ENCODE measurements around the gene FILIP1.
"Not testable (repeated sequence)": the region's sequence is repeated elsewhere in the genome, so short reads cannot be mapped to it uniquely, and the experiment has no call there.

Gene FILIP1

DNA sequence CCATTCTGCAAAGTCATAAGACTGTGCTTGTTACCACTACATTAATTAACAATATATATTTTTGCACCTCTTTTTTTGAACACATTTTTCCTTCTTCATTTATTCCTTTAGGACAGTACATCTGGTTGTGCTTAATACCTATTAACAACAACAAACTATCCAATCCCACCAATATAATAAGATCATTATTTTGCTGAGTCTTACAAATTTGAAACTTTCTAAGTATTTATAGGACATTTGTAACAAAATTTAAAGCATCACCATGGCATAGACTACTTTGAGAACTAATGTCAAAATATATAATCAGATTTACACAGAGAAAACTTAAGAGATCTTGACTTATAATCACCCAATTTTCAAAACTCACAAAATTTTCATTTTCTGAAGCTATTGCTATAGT, 47.9 kb downstream of the FILIP1 start:
- DNase-seq, result no peak

DNA sequence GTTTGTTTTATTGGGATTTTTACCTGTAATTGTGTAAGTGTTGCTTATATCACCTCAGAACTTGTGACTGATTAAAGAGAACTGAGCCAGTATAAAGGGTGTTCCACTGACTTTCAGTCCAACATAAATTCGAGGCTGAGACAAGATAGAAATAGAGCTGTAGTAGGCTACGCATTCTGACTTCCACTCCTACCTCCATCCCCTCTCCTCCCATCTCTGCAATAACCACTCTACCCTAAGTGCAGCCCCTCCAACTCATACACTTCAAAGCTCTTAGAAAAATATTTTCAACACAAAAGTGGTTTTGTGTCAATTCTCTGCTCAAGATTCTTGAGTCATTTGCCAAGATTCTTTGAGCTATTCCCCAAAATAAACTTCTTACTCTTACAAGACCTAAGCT, 48.7 kb downstream of the FILIP1 start:
- no peak for DNase-seq

DNA sequence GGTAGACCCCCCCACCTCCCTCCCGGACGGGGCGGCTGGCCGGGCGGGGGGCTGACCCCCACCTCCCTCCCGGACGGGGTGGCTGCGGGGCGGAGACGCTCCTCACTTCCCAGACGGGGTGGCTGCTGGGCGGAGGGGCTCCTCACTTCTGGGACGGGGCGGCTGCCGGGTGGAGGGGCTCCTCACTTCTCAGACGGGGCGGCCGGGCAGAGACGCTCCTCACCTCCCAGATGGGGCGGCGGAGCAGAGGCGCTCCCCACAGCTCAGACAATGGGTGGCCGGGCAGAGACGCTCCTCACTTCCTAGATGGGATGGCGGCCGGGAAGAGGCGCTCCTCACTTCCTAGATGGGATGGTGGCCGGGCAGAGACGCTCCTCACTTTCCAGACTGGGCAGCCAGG, 51.7 kb downstream of the FILIP1 start:
- not testable (repeated sequence) for DNase-seq

DNA sequence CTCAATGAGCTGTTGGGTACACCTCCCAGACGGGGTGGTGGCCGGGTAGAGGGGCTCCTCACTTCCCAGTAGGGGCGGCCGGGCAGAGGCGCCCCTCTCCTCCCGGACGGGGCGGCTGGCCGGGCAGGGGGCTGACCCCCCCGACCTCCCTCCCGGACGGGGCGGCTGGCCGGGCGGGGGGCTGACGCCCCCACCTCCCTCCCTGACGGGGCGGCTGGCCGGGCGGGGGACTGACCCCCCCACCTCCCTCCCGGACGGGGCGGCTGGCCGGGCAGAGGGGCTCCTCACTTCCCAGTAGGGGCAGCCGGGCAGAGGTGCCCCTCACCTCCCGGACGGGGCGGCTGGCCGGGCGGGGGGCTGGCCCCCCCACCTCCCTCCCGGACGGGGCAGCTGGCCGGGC, 52.1 kb downstream of the FILIP1 start:
- not testable (repeated sequence) for DNase-seq

DNA sequence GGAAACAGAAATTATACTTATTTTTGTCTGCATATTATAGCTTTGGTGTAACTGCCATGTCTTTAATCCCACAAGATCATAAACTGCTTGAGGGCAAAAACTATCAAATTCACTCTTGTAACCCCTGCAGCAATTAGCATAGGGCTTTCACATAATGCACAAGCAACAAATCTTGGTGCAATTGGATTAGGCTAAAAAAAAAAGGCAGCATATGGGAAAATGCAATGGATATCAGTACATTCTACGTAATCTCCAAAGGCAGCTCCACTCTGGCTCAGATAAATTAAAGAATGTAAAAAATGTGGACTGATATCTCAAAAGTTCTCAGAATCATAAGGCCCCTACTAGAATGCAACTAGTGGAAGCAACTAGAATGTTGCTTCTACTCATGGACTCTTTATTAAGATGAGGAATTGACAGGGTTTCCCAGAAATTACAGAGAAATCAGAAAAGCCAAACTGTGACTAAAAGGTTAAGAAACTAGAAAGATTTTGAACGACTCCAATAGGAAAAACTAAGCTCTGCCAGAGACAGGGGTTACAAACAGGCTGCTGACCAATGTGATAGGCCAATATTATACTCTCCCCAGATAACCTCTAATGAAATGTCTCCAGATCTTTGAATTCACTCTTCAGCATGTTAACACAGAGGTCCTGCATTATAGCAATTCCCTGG, 55.0 kb downstream of the FILIP1 start:
- no peak for DNase-seq

DNA sequence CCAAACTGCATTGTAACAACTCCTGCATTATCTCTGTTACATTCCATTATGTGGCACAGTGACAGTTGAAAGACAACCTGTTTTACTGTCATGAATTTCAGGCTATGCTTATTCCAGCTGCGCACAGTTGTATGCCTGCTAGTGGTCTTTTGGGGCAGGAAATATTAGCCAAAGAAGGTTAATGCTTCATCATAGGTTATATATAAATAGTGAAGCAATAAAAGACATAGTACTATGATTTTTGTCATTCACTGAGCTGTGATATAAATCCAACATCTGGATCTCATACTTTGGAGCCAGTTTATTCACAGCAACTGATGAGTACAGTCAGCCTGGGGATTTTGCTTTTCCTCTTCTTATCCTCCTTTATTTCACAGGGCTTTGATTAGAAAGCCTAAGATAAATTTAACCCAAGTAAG, 55.6 kb downstream of the FILIP1 start:
- DNase-seq, result no peak

DNA sequence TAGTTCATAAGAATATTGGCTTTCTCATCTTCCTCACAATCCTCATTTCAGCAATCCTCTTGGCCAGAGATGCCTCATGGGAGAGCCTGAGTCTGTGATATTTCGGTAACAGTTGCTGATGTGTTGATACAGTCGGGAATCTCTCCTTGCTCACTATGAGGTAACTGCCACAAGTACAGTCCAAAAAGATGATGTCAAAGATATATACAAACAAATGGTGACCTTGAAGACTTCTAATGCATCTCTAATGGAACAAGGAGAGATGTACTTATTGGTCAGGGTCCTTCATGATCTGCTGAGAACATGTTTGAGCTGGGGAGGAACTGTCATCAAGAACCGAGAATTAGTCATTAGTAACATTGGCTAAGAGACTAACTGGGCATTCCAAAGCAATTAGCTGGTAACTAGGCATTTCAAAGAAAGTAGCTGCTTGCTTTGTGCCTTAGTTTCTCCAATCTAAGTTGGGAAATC, 56.1 kb downstream of the FILIP1 start:
- DNase-seq, result no peak

DNA sequence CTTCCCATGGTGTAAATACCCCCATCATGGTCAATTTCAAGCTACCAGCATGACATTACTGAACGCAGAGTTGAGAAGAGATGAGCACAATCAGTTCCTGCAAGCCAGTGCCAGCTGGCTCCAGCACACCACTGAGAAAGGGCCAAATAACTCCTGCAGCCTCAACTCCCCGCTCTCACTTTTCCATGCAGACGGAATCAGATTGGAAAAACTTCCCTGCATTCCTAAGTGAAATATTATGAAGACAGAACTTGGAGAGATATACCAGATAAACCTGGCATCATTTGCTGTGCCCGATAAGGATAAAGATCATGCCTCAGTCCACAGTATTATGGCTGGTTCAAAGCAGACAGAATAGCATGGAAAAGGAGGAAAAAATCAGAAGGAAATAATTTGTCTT, 56.7 kb downstream of the FILIP1 start:
- DNase-seq, result no peak

DNA sequence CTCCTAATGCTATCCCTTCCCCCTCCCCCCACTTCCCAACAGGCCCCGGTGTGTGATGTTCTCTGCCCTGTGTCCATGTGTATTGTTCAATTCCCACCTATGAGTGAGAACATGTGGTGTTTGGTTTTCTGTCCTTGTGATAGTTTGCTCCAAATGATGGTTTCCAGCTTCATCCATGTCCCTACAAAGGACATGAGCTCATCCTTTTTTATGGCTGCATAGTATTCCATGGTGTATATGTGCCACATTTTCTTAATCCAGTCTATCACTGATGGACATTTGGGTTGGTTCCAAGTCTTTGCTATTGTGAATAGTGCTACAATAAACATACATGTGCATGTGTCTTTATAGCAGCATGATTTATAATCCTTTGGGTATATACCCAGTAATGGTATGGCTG, 60.8 kb downstream of the FILIP1 start:
- not testable (repeated sequence) for DNase-seq

DNA sequence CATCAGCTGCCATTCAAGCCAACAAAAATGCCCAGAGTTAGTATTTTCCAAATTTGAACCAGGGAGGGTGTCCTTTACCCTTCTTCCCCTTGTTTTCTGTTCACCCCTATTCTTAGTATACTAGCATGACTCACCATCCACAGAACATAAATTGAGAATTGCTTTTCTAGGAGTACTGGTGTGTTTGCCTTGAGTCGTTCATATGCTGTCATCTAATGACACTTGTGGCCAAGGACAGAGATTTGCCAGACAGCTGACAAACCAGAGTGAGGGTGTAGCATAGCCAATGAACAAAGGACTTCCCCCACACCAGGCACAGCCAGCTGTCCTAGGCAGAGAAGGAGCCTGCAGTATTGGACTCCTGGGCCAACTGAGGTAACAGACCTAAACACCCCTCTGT, 62.2 kb downstream of the FILIP1 start:
- no peak for DNase-seq

DNA sequence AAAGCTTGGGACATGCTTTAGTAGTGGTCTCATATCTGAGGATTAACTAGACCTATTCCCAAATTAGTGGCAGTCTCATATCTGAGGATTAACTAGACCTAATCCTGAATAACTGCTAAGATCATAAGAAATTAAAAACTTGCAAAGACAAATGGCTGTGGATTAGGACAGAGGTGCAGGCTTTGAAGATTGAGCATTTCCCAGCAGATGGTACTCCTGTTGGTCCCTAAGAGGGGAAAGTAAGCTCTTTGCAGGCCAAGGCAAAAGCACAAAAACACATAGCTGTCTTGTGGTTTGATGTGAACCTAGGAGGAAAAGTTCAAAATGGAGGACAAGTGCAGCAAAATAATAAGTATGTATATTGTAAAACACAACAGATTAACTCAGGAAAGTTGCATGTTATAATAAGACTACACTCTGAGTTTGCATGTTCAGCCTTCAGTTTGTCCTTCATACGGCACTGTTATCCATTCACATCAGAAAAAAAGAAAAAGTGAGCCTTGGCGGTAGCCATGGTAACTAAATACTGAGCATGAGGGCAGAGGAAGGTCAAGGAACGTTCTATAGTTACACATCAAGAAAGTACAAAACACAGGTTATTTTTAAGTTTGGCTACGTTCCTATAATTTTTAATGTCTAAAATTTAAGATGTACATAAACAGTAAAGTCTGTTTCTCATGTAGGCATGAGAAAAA, 62.8 kb downstream of the FILIP1 start:
- no peak for DNase-seq

DNA sequence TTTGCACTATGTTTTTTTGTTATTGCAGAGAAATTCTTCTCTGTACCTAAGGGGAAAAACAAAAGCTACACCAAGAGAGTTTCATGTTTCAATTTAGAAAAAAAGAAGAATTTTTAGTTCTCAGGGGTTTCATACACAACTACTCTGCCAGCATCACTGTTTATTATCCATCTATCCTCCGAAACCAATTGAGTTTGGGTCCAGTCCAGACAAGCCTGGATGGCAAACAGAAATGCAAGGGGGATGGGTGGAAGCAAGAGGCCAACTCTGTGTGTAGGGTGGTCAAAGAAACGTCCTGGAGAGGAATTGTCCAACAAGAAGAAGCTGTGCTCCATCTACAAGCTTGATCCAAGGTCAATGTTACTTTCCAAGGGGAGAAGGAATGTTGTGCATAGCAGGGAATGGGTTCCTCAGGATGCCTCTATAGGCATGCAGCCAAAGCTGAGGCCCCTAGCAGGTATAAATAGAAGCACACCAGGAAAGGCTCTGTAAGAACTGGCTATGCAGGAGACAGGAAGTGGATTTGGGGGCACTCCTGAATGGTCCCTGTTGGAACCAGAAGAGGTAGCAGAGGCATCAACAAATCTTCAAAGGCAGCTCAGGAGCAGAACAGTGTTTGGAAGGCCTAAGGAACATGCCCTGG, 64.4 kb downstream of the FILIP1 start:
- no peak for DNase-seq

DNA sequence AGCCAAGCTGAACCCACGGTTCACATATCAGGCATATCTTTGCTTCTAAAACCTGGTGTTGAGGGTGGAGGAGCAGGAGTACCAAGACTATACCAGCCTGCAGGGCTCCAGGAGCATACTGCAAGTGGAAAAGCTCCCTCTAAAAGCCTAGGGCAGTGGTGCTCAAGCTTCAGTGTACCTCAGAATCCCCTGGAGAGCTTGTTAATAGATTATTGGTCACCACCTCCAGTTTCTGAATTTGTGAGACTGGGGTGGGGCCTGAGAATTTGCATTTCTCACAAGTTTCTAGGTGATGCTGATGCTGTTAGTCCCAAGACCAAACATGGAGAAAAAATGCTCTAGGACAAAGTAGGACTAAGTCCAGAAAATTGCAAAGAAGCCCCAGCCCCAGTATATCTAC, 65.4 kb downstream of the FILIP1 start:
- DNase-seq, result no peak

DNA sequence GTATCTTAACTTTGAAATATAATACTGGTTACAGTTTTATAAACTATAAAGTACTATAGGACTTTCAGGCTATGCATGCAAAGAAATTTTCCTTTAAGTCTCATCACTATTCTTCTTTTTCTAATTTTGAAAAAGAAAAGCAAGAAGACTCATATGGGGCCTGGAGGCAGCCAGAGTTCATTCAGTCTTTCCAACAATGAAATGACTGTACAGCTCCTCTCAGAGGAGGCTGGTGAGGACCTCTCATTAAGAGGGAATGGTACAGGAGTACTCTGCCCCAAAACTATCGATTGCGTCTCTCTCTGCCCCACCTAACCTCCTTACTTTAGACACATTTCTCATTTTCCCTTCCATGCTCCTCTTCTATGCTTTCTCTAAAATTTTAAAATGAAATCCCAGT, 66.3 kb downstream of the FILIP1 start:
- no peak for DNase-seq

DNA sequence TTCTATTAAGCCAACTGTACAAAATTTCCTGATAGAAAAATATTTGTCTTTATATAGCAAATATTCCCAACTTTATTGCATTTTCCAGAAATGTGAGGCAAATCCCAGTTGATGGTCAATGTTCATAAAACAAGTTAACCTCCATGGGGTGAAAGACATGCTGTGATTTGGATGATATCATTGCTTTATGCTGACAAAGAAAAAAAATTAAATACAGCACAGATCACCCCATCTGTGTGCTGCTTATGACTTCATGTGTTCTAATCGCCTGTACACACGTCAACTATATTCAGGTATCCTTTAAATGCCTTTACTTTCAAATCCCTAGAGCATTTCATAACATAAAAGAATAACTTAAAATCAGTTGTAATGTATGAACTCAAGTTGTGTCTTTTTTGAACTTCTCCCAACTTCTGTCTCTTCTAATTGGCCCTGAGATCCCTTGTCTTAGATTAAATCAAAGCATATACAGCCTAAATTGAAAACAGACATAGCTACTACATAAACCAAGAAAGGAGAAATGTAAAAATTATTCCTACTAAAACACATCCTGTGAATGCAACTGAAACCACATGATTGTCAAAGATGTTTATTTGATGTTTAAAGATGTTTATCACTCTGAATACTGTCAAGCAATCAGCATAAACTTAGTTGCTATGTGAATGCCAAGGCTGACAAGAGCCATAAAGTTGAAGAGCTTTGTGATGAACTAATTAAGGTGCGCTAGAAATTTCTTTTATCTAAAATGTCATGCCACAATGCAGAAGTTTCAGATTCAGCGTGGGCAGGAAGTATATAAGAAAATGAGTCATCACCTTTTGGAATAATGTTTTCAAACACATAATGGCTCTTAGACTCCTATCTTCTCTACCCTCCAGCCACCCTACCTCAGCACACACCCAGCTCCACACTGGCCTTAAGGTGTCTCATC, 68.7 kb downstream of the FILIP1 start:
- DNase-seq, result no peak

DNA sequence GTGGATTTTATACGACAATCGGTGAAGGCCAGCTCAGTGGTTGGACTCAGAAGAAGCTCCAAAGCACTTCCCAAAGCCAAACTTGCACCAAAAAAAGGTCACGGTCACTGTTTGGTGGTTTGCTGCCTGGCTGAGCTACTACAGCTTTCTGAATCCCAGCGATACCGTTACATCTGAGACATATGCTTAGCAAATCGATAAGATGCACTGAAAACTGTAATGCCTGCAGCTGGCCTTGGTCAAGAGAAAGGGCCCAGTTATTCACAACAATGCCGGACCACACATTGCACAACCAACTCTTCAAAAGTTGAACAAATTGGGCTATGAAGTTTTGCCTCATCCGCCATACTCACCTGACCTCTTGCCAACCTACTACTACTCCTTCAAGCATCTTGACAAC, 70.2 kb downstream of the FILIP1 start:
- no peak for DNase-seq

DNA sequence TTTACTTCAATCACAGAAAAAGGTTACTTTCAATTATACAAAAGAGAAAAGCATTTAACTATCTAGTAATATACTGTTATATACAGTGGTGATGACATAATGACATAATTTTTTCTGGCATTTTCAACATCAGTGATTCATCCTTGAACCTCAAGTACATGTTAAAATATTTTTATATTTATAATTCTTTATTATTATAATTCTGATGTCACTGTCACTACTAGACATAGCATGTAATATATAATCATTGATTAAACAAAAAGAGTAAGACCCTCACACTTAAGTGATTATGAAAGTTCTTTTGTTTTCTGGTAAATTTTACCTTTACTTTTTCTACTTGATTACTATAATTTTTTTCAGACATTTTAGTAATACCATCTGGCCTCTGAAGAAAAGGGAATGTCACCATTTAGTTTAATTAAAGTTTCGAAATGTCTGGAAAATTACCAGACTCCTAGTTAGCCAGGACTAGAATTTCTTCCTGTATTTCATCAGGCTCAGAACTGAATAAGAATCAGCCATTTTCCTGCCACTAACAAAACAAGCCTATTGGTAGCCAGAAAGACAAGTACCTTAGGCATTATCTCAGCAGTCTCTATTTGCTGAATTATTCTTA, 71.5 kb downstream of the FILIP1 start:
- no peak for DNase-seq

DNA sequence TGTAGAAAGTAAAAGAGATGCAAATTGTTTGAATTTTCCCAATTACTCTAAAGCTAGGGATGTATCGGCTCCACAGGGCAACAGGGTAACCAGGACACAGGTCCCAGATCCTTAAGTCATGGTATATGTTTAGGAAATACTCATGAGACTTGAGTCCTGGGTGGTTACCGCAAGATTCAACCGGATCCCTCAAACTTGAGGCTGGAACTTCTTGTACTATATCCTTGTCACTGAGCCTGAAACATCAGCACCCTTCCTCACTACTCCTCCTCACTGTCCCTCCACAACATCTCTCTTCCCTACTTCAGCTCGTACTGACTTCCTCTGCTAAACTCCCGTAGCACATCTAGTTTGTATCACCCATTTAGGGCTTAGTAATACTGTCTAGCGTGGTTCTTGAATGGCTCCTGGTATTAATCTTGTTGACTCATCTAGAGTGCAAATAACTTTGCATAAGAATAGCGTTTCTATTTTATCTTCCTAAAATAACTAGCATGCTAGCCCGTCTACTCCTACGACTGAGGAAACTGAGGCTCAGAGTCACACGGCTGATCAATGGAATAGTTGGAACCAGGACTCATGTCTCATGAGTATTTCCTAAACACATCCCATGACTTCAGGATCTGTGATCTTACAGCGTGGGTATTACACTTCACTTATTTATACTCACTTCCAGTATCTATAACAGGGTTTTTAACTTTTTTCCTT, 72.1 kb downstream of the FILIP1 start:
- no peak for DNase-seq

DNA sequence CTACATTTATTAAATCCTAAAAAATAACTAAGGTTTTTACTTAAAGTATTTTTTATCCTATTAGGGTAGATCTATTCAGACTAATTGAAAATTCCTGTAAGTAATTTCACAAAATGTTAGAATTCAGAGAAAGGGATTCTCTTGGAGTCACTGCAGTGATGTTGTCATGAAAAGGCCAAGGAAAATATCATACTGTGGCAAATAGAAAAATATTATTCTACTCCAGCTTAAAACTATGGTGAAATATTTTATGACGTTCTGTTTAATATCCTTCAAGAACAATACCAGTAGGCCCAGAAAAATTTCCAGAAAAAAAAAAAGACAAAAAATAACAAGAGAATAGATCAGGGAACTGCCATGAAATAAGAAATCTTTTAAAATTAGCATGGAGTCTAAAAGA, 73.6 kb downstream of the FILIP1 start:
- DNase-seq, result no peak

DNA sequence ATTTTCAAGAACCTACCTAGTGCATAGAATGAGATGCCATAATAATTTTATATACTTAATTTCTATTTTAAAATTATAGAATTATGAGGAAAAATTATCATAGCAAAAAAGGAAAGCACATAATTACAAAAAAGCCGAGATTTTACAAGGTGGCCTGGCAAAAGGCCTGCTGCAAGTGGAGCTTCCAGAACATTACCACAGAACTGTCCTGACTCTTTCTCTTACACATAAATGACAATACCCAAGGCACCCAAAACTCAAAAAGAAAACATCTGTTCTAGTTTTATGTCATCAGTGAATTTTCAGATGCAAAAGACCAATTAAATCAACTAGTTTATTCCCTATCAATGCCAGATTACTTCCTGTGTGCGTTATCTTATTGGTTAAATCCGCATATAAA, 74.2 kb downstream of the FILIP1 start:
- no peak for DNase-seq

DNA sequence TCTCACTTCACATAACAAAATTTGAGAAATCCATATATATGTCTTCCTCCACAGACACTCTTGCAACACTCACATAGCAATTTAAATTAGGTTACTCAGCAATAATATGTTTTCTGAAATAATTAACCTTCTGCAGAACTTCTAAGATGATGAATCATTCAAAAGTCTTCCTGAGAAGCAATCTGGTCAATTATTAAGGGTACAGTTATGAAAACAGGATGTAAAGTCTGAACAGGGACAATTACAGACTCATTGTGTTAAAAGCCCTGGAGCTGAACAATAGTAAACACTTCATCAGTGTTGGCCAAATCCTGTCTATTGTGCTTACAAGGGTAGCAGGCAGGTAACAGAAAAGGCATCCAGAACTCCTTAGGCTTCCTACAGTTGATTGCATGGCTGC, 75.4 kb downstream of the FILIP1 start:
- DNase-seq, result no peak

DNA sequence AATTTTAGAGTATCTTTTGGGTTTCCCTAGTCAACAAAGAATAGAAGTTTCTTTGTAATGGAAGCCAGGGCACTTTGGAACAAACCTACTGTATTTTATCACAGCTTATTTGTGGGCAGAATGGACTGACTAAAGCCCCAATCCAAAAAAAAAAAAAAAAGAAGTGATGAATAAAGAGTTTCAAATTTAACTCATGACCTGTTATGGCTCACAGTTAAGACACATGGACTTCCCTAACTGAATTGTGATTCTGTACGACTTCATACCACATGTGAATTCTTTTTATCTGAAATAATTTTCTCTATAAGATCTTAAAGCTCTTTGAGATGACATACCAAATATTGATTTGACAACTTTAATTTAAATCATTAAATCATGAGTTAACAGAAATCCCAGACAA, 77.2 kb downstream of the FILIP1 start:
- DNase-seq, result no peak

Data from stimulated activated CD4-positive, alpha-beta T cell treated with anti-CD3 and anti-CD28 coated beads, Interleukin-4, amount 100 ng/mL, for 1 hour (primary cell).